HL-60 (cell line): ENCODE data around the gene USP30.

Experiments
- DNase-seq, 2 experiments: peaks; one replicate each; pipeline ENCODE4 v3.0.0-alpha.2; 2010 to 2020; ENCODE audit warnings: low read depth in 1 of 2, low spot score in 1 of 2
- H3K27ac ChIP-seq: fragments of 250-450 bp; sonication (Bioruptor Pico); replicated peaks from 2 replicates; pipeline ENCODE4 v1.5.1; 2020; ENCODE audit warnings: mild to moderate bottlenecking, moderate library complexity
- H3K27me3 ChIP-seq: fragments of 250-450 bp; sonication (Bioruptor Pico); 2 replicates; pipeline ENCODE4 v1.5.1; 2021; ENCODE audit warnings: mild to moderate bottlenecking, moderate library complexity; ENCODE audit not compliant: insufficient read depth, poor library complexity, severe bottlenecking
- H3K4me3 ChIP-seq: replicated peaks from 2 replicates; pipeline ENCODE4 v1.5.1; 2011; ENCODE audit warnings: mild to moderate bottlenecking, control low read depth, low read length; ENCODE audit not compliant: insufficient read depth
- CTCF ChIP-seq: IDR thresholded peaks from one replicate; pipeline ENCODE4 v1.5.1; 2011; ENCODE audit warnings: low read length, control low read depth, inconsistent platforms; ENCODE audit not compliant: insufficient read depth
- GABPA ChIP-seq: IDR thresholded peaks from 2 replicates; pipeline ENCODE4 v1.6.1; 2012; ENCODE audit warnings: low read depth
- POLR2AphosphoS5 ChIP-seq: IDR thresholded peaks from 2 replicates; pipeline ENCODE4 v1.6.1; 2012; ENCODE audit warnings: low read depth
- REST ChIP-seq: IDR thresholded peaks from 2 replicates; pipeline ENCODE4 v1.6.1; 2012; ENCODE audit warnings: low read depth; ENCODE audit not compliant: insufficient replicate concordance
- SPI1 ChIP-seq: IDR thresholded peaks from 2 replicates; pipeline ENCODE4 v1.6.1; 2012; ENCODE audit warnings: low read depth, mild to moderate bottlenecking, borderline replicate concordance

Gene USP30

GRCh38 chr12:109102491-109102890 is 50.1 kb downstream of the USP30 start:
- Histone ChIP-seq H3K27me3 (no peaks in the 10 kb centered on the region), H3K27ac (no peak overlapping the region), H3K4me3 (no peak overlapping the region)
- no peak for DNase-seq
- no peak for TF ChIP-seq GABPA
- no peak for TF ChIP-seq POLR2AphosphoS5
- no peak for TF ChIP-seq CTCF

GRCh38 chr12:109105176-109105575 is 52.8 kb downstream of the USP30 start:
- TF ChIP-seq GABPA = no peak
- Histone ChIP-seq H3K4me3 (no peak overlapping the region), H3K27ac (no peak overlapping the region), H3K27me3 (no peaks in the 10 kb centered on the region)
- DNase-seq = no peak

GRCh38 chr12:109109746-109110350 is 57.5 kb downstream of the USP30 start:
- DNase-seq = no peak
- no peak overlapping the region for H3K27ac ChIP-seq
- peak; percentile 22 for TF ChIP-seq REST
- no peak for TF ChIP-seq SPI1
- H3K27me3 ChIP-seq = no peaks in the 10 kb centered on the region
- no peak overlapping the region for H3K4me3 ChIP-seq

GRCh38 chr12:109110988-109111495 is 58.7 kb downstream of the USP30 start:
- peak; percentile 18; the same call in 1 of the 2 replicates for TF ChIP-seq POLR2AphosphoS5
- TF ChIP-seq GABPA = no peak
- no peak for TF ChIP-seq SPI1

GRCh38 chr12:109112720-109113465 is 60.5 kb downstream of the USP30 start:
- H3K27ac ChIP-seq = peak overlapping the region; percentile 21; the same call in 1 of the 2 replicates

More at GRCh38 chr12:109110988-109111495, 58.7 kb downstream of the USP30 start:
- Histone ChIP-seq H3K27me3 (no peaks in the 10 kb centered on the region), H3K27ac (no peak overlapping the region), H3K4me3 (no peak overlapping the region)
- DNase-seq = no peak

More at GRCh38 chr12:109112720-109113465, 60.5 kb downstream of the USP30 start:
- Histone ChIP-seq H3K4me3 (no peak overlapping the region), H3K27me3 (no peaks in the 10 kb centered on the region)
- DNase-seq = peak in 1 of 2 experiments; percentile 24
- TF ChIP-seq SPI1 (no peak), CTCF (no peak), GABPA (no peak), POLR2AphosphoS5 (no peak), REST (no peak)
